GM12873 (cell line): ENCODE measurements around the gene BCAP31.

Experiments used
- TF ChIP-seq, protein P1 (sequence below): IDR thresholded peaks from 2 replicates; pipeline ENCODE4 v1.5.1; 2012; ENCODE audit warnings: low read depth, mild to moderate bottlenecking, moderate library complexity, low read length, control low read depth; ENCODE audit not compliant: insufficient read depth; ENCODE audit errors: missing control alignments

The BCAP31 gene

DNA sequence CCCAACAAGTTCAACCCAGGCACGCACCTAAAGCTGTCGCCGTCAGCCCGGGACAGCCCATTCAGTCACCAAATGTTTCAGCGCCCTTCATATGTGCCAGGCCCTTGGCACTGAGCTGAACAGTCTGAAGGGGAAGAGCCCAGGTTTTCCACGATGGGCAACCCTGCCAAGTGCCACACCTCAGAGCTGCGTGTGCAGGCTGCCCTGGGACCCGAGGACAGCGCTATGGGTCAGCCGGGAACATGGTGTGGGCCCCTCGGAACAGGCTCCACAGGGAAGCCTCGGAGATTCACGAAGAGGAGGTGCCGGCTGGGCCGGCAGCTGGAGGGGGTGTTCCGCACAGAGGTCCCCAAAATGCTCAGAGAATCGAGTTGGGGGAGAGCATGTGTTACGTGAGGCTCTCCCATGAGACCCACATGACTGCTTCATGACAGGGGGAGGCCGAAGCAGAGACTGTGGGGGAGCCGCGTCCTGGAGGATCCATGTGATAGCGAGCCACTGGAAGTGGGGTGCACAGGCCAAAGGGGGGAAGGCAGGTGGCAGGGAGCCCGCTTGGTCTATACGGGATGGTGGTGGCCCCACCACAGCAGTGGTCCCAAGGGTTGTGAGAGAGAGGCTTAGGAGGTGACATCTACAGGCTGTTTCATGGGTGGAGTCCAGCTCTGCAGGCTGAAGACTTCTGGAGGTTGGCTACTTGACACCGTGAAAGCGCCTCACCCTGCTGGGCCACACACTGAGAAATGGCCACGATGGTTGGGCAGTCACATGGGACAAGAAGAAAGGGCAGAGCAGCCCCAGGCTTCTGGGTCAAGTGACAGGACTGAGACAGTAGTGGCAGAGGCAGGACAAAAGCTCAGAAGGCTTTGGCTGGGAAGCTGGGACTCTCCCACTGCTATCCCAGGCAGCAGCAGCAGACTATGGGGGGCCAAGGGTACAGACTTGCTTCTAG, 14.2 kb downstream of the BCAP31 start:
- TF ChIP-seq, protein P1, sequence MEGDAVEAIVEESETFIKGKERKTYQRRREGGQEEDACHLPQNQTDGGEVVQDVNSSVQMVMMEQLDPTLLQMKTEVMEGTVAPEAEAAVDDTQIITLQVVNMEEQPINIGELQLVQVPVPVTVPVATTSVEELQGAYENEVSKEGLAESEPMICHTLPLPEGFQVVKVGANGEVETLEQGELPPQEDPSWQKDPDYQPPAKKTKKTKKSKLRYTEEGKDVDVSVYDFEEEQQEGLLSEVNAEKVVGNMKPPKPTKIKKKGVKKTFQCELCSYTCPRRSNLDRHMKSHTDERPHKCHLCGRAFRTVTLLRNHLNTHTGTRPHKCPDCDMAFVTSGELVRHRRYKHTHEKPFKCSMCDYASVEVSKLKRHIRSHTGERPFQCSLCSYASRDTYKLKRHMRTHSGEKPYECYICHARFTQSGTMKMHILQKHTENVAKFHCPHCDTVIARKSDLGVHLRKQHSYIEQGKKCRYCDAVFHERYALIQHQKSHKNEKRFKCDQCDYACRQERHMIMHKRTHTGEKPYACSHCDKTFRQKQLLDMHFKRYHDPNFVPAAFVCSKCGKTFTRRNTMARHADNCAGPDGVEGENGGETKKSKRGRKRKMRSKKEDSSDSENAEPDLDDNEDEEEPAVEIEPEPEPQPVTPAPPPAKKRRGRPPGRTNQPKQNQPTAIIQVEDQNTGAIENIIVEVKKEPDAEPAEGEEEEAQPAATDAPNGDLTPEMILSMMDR, result no peak

DNA sequence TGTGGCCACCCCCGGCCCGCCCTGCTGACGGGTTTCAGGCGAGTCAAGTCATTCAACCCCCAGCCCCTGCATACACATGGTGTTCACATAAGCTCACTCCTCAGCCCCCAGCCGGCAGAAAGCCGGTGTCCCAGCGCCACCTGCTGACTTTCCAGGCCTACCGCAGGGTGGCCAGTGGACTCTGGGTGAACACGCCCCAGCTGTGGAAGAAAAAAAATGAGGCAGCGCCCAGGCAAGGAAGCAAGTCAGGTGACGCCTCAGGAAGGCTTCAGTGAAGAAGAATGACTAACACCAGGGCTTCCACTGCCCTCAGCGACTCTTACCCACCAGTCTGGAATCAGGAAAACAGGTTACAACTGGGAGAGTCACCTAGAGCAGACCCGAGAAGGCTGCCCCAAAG, 15.8 kb downstream of the BCAP31 start:
- TF ChIP-seq, protein P1, result peak; percentile 58

DNA sequence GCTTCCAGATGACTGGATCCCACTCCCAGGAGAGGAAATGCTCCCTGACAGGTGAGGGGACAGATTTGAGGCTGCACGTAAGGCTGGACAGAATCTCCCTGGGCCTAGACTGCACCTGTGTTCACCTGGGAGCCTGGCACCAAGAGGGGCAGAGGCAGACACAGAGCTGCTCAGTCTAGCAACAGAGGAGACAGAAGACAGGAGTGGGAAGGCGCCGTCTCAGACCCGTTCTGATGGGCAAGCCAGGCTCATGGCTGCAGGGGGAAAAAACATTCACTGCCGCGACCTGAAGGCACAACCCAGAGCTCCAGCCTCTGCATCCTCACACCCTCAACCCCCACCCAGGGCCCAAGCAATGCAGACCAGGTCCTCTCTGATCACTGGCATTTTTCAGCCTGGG, 16.8 kb downstream of the BCAP31 start:
- TF ChIP-seq, protein P1, result no peak

DNA sequence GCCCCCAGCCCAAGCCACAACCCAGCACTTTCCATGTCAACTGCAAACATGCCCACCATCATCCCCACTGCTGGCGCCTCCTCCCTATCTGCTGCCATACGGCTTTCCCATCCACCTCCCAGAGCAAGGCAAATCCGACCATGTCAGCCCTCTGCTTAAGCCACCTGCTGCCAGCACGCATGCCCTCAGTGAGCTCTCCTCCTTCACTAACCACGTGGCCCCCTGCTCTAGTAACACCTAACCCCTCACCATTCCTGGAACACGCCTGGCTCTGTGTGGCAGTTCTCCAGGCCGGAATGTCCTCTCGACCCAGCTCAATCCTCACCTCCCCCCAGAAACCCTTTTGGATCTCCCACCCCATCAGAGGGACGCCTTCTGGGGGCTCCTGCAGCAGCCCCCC, 17.4 kb downstream of the BCAP31 start:
- TF ChIP-seq, protein P1, result no peak

DNA sequence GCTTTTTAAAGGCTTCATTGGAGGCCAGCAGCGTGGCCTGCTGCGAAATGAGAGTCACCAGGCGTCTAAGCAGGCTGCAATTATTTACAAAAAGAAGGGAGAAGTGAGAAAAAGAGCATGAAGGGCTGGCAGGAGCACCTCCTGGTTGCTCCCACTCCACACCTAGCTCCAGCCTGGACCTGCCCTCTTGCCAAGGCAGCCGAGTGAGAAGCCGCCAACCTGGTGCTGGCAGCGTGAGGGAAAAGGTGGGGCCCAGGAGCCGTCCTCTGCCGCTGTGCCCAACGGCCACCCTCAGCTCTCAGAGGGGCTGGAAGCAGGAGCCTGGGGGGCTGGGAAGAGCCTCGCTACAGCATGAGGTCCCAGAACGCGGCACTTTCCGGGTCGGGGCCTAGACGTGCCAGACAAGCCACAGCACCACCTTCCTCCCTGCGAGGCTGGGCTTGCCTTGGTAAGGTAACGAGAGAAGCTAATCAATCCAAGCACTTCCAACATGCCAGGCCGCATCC, 20.1 kb downstream of the BCAP31 start:
- TF ChIP-seq, protein P1, result no peak

DNA sequence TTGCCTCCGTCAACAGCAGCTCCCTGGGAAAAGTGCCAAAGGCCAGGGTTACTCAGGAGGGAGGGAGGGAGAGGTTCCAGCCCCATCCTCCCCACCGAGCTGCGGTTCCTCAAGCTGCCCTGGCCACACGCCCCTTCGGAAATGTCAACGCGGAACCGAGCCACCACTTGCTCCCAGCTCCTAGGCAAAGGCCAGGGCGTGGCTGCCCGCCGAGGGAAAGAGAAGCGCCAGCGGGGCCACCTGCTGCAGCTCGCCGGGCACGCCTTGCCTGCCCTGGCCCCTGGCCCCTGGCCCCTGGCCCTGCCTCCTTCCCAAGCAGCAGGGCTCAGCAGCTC, 21.2 kb downstream of the BCAP31 start:
- TF ChIP-seq, protein P1, result no peak

DNA sequence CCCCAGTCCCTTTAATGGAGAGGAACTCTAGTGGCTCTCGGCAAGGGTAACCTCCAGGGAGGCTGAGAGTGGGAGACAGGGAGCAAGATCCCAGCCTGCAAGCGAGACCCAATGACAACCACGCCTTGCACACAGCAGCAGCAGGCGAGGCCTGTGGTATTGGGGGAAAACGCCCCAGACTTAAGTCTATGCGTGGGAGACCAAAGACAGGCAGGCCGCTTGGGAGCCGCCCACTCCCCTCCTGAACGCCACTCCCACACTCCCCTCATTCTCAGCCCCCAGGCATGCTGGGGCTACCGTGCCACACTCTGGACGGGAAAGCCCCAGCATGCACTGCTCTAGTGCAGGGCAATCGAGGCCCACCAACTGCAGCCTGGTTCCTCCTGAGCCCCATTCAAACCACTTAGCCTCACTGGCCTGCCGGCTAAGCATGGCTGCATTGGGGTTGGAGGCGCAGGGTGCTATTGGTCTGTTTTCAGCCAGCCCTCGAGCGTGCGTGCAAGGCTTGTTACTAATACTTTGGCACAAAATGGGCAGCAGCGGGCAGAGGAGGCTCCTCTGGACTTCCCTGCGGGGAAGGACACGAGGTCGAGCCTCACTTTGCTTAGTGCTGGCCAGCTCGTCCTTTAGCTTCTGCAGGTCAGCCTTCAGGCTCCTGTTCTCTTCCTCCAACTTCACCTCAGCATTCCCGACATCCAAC, 21.7 kb downstream of the BCAP31 start:
- TF ChIP-seq, protein P1, result no peak
